HCT116 (cell line): ENCODE measurements around the gene STK35. TPM values are rescaled to one million over a fixed set of nuclear protein-coding genes. Genes with fewer than 3 reads are reported as not detected.

Source experiments
- ATAC-seq: fragments of 200-7000 bp; cut with Tn5 transposase; 2 replicates; pipeline ENCODE4 v1.9.1; 2020; ENCODE audit warnings: mild to moderate bottlenecking, moderate library complexity
- BruUV-seq: library from RNA; stranded (reverse); fragments of 400-500 nt; replicated peaks from 2 replicates; lab custom pipeline; 2021; lab: Mats Ljungman, UMichigan
- CTCF ChIA-PET: fragments of 300-600 bp; sonication (Branson Sonifier 250); formaldehyde crosslinking; loops from one replicate; lab custom pipeline; 2021; ENCODE audit warnings: antibody characterized with exemption; lab: Charles Lee
- POLR2A ChIA-PET: fragments of 300-600, 350-600 bp; sonication (Branson Sonifier 250); formaldehyde crosslinking; loops from one replicate; lab custom pipeline; 2021; ENCODE audit warnings: antibody characterized with exemption; lab: Charles Lee
- RAD21 ChIA-PET, 2 experiments: fragments of 300-600 bp; sonication (Branson Sonifier 250); formaldehyde crosslinking; loops; one replicate each; lab custom pipeline; 2023; ENCODE audit warnings: low total read pairs in 2 of 2; ENCODE audit not compliant: uncharacterized antibody in 2 of 2, unreplicated experiment in 2 of 2, low non-redundant PET in 1 of 2; lab: Charles Lee
- DNase-seq: peaks from one replicate; pipeline ENCODE4 v3.0.0-alpha.2; 2010; ENCODE audit warnings: low read depth, low spot score
- H2AFZ ChIP-seq: fragments of 200-600 bp; shearing (Covaris generic), sonication (generic); 2 replicates; pipeline ENCODE4 v1.6.1; 2017; ENCODE audit warnings: low read depth, mixed run types, mixed read lengths, antibody characterized with exemption, low read length; ENCODE audit not compliant: poor library complexity, severe bottlenecking
- H3K27ac ChIP-seq: 2 replicates; pipeline ENCODE4 v1.5.1; 2012; ENCODE audit warnings: low read depth, low read length
- H3K27me3 ChIP-seq: fragments of 200-600 bp; sonication (generic); 2 replicates; pipeline ENCODE4 v1.6.1; 2016; ENCODE audit warnings: mixed run types, low read length, mixed read lengths; ENCODE audit not compliant: insufficient read depth
- H3K36me3 ChIP-seq, 2 experiments: fragments of 200-500 bp in 1 of 2; fragments of 200-600 bp in 1 of 2; sonication (Bioruptor generic) in 1 of 2; sonication (generic) in 1 of 2; 2 replicates each; pipeline versions ENCODE4 v1.5.1 to v1.6.1; 2014 to 2016; ENCODE audit warnings: low read length in 2 of 2, inconsistent platforms in 1 of 2, mixed read lengths in 1 of 2, mixed run types in 1 of 2; ENCODE audit not compliant: insufficient read depth in 2 of 2, control insufficient read depth in 1 of 2
- H3K4me1 ChIP-seq, 2 experiments: fragments of 200-600 bp in 1 of 2; sonication (generic) in 1 of 2; 2 replicates each; pipeline versions ENCODE4 v1.5.1 to v1.6.1; 2012 to 2017; ENCODE audit warnings: low read length in 2 of 2, inconsistent platforms in 1 of 2, mild to moderate bottlenecking in 1 of 2, mixed read lengths in 1 of 2, mixed run types in 1 of 2, moderate library complexity in 1 of 2; ENCODE audit not compliant: insufficient read depth in 2 of 2, control insufficient read depth in 1 of 2
- H3K4me2 ChIP-seq: fragments of 200-600 bp; sonication (generic); 2 replicates; pipeline ENCODE4 v1.6.1; 2017; ENCODE audit warnings: mixed run types, low read length, mixed read lengths
- H3K4me3 ChIP-seq, 2 experiments: fragments of 200-600 bp in 1 of 2; sonication (generic) in 1 of 2; replicated peaks in 1 of 2; 2 replicates each; pipeline ENCODE4 v1.5.1; 2011 to 2016; ENCODE audit warnings: low read length in 2 of 2, control low read depth in 1 of 2, low read depth in 1 of 2, mild to moderate bottlenecking in 1 of 2, mixed read lengths in 1 of 2, mixed run types in 1 of 2
- H3K79me2 ChIP-seq: fragments of 200-600 bp; sonication (generic); 2 replicates; pipeline ENCODE4 v1.6.1; 2017; ENCODE audit warnings: mild to moderate bottlenecking, mixed run types, low read length, moderate library complexity, mixed read lengths; ENCODE audit not compliant: insufficient read depth
- H3K9ac ChIP-seq: fragments of 200-600 bp; sonication (generic); 2 replicates; pipeline ENCODE4 v1.6.1; 2016; ENCODE audit warnings: low read length, mixed read lengths
- H3K9me2 ChIP-seq: fragments of 200-600 bp; sonication (generic), shearing (Covaris generic); 2 replicates; pipeline ENCODE4 v1.6.1; 2017; ENCODE audit warnings: mixed run types, mild to moderate bottlenecking, moderate library complexity; ENCODE audit not compliant: insufficient read depth
- H3K9me3 ChIP-seq, 2 experiments: fragments of 200-500 bp in 1 of 2; fragments of 200-600 bp in 1 of 2; sonication (Bioruptor generic) in 1 of 2; sonication (generic) in 1 of 2; 2 replicates each; pipeline ENCODE4 v1.6.1; 2014 to 2017; ENCODE audit warnings: low read length in 2 of 2, mixed read lengths in 2 of 2, inconsistent platforms in 1 of 2, low read depth in 1 of 2, mild to moderate bottlenecking in 1 of 2, mixed run types in 1 of 2, moderate library complexity in 1 of 2; ENCODE audit not compliant: control insufficient read depth in 1 of 2, insufficient read depth in 1 of 2
- H4K20me1 ChIP-seq: fragments of 200-600 bp; sonication (generic), shearing (Covaris generic); 2 replicates; pipeline ENCODE4 v1.6.1; 2017; ENCODE audit warnings: mixed run types, mild to moderate bottlenecking, moderate library complexity; ENCODE audit not compliant: insufficient read depth
- CBX3 ChIP-seq: IDR thresholded peaks from 2 replicates; pipeline ENCODE4 v1.6.1; 2012; ENCODE audit warnings: low read depth
- CEBPB ChIP-seq: IDR thresholded peaks from 2 replicates; pipeline ENCODE4 v1.6.1; 2012; ENCODE audit warnings: low read depth
- EGR1 ChIP-seq: IDR thresholded peaks from 2 replicates; pipeline ENCODE4 v1.6.1; 2012; ENCODE audit warnings: low read depth
- ELF1 ChIP-seq: IDR thresholded peaks from 2 replicates; pipeline ENCODE4 v1.6.1; 2012; ENCODE audit warnings: low read depth, borderline replicate concordance
- EZH2 ChIP-seq: fragments of 200-600 bp; sonication (generic); IDR thresholded peaks from 2 replicates; pipeline ENCODE4 v1.6.1; 2017; ENCODE audit warnings: antibody characterized with exemption, mixed run types
- FOSL1 ChIP-seq: IDR thresholded peaks from 2 replicates; pipeline ENCODE4 v1.6.1; 2012; ENCODE audit warnings: low read depth
- JUND ChIP-seq: IDR thresholded peaks from 2 replicates; pipeline ENCODE4 v1.6.1; 2012
- POLR2A ChIP-seq: IDR thresholded peaks from 2 replicates; pipeline ENCODE4 v1.7.0; 2011; ENCODE audit warnings: borderline replicate concordance; ENCODE audit not compliant: insufficient read depth, insufficient read length; ENCODE audit errors: extremely low read depth
- POLR2AphosphoS5 ChIP-seq: IDR thresholded peaks from 2 replicates; pipeline ENCODE4 v1.6.1; 2011; ENCODE audit warnings: mild to moderate bottlenecking, low read depth, low read length, moderate library complexity
- SRF ChIP-seq: IDR thresholded peaks from 2 replicates; pipeline ENCODE4 v1.6.1; 2012; ENCODE audit warnings: low read depth
- YY1 ChIP-seq: IDR thresholded peaks from 2 replicates; pipeline ENCODE4 v1.6.1; 2011; ENCODE audit warnings: low read length, low read depth, moderate library complexity, mild to moderate bottlenecking; ENCODE audit not compliant: insufficient replicate concordance; ENCODE audit errors: extremely low read depth
- ZFX ChIP-seq: fragments of 450-650 bp; IDR thresholded peaks from 2 replicates; pipeline ENCODE4 v1.6.1; 2017
- intact Hi-C: fragments of 100-400 bp; cut with micrococcal nuclease; formaldehyde crosslinking; loops from 2 replicates; pipeline ENCODE4 v1.10.0; 2022
- total RNA-seq: library from RNA; stranded (reverse); gene quantifications from one replicate; pipeline ENCODE4 v1.2.1, GENCODE V29; 2021; ENCODE audit not compliant: unreplicated experiment
- TF ChIP-seq, protein P1 (sequence below): IDR thresholded peaks from 2 replicates; pipeline ENCODE4 v1.6.1; 2012; ENCODE audit warnings: low read depth
- TF ChIP-seq, protein P2 (sequence below): IDR thresholded peaks from 2 replicates; pipeline ENCODE4 v1.6.1; 2011; ENCODE audit warnings: mild to moderate bottlenecking, low read length, moderate library complexity; ENCODE audit not compliant: insufficient replicate concordance; ENCODE audit errors: extremely low read depth

The STK35 gene
- total RNA-seq, 1 experiment from 2014 or later = 32.8 TPM

DNA sequence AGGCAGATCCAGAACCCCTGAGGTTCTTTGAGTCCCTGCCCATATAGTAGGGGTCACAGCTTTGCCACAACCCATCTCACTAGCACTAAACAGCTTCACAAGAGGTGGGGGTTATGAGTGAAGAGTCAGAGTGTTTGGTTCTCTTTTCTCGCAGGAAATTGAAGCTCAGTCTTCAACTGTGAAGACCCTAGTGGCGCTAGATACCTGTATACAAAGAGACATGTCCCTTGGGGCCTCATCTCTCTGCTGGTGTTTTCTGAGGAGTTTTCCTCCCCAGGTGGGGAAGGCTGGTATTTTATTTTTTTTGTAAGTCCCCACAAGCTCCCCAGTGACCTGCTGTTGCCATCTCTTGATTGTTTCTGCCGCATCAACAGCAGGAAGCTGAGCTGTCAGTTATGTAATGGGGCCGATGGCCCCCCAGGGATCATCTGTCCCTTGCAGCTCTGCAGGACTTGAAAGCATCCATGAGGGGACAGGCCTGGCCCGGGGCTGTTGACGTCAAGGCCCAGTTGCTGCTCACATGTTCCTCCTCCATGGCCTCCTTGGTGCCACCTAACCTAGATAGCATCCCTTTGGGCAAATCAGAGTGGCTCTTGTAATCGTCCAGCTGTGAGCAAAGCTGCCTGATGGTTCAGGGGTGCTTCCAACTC is 23.1 kb downstream of the STK35 start:
- Histone ChIP-seq H3K27me3 (no peaks in the 10 kb centered on the region), H3K4me1 (peaks cover 0 to 6% of the 10 kb centered on the region in 2 experiments; a peak in 1 of 4 replicates), H3K36me3 (peaks cover 1 to 17% of the 10 kb centered on the region in 2 experiments; a peak in 2 of 4 replicates), H4K20me1 (no peaks in the 10 kb centered on the region), H3K27ac (no peak overlapping the region), H3K9me3 (no peaks in the 10 kb centered on the region), H2AFZ (no peak overlapping the region), H3K79me2 (peaks cover 98% of the 10 kb centered on the region), H3K4me2 (no peak overlapping the region), H3K9ac (no peak overlapping the region), H3K9me2 (no peaks in the 10 kb centered on the region), H3K4me3 (no peak overlapping the region)
- POLR2A ChIA-PET = no interaction called here
- DNase-seq = no peak
- no peak for TF ChIP-seq EZH2
- TF ChIP-seq ZFX = no peak
- no peak for TF ChIP-seq ELF1
- TF ChIP-seq JUND = no peak
- no peak for TF ChIP-seq EGR1
- TF ChIP-seq FOSL1 = no peak
- TF ChIP-seq CBX3 = no peak
- no peak for TF ChIP-seq POLR2A
- no peak for TF ChIP-seq YY1
- RAD21 ChIA-PET = no interaction called here
- no peak for ATAC-seq
- CTCF ChIA-PET = interaction anchor here (1.3 to 1.4 kb wide), 2 partner anchors 8 to 32 kb away, joined by 3 to 4 read pairs; no protein-coding TSS in a partner anchor
- BruUV-seq = no TSS peak
- intact Hi-C loops = no loop called here

DNA sequence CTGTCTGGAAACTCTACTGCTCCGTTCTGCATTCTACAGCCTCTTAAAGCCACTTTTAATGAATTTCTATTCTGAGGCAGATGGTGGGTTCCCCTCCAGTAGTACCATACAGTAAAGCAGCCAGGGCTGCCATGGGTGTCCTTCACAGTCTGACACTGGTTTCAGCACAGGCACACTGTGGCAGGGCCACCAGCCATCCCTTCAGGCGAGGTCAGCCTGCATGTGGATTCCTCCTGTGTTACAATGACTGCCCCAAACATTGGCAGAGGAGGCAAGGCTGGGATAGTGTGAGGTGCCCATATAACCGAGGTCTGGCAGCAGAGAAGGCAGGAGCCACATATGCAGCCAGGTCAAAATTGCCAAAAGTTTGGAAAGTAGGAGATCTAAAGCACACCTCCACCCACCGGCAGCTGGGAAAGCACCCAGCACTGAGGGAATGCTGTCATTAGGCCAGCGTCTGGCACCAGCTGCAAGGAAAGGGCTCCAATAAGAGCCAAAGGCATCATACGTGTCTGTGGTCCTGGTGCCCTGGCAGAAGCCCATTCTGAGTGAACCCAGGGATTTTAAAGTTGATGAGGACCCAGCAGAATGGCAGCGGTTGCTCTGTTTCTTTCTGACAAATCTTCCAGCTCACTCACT is 24.0 kb downstream of the STK35 start:
- intact Hi-C loops = no loop called here
- Histone ChIP-seq H4K20me1 (no peaks in the 10 kb centered on the region), H3K4me3 (no peak overlapping the region), H3K4me2 (no peak overlapping the region), H3K4me1 (peaks cover 0 to 13% of the 10 kb centered on the region in 2 experiments; a peak in 3 of 4 replicates), H3K27ac (no peak overlapping the region), H3K9me3 (no peaks in the 10 kb centered on the region), H2AFZ (no peak overlapping the region), H3K27me3 (no peaks in the 10 kb centered on the region), H3K79me2 (peaks cover 97% of the 10 kb centered on the region), H3K36me3 (peaks cover 0 to 10% of the 10 kb centered on the region in 2 experiments; a peak in 1 of 4 replicates), H3K9me2 (no peaks in the 10 kb centered on the region), H3K9ac (no peak overlapping the region)
- ATAC-seq (no peak), DNase-seq (no peak)
- RAD21 ChIA-PET = no interaction called here
- POLR2A ChIA-PET = no interaction called here
- no TSS peak for BruUV-seq
- CTCF ChIA-PET = no interaction called here
- TF ChIP-seq, protein P1, sequence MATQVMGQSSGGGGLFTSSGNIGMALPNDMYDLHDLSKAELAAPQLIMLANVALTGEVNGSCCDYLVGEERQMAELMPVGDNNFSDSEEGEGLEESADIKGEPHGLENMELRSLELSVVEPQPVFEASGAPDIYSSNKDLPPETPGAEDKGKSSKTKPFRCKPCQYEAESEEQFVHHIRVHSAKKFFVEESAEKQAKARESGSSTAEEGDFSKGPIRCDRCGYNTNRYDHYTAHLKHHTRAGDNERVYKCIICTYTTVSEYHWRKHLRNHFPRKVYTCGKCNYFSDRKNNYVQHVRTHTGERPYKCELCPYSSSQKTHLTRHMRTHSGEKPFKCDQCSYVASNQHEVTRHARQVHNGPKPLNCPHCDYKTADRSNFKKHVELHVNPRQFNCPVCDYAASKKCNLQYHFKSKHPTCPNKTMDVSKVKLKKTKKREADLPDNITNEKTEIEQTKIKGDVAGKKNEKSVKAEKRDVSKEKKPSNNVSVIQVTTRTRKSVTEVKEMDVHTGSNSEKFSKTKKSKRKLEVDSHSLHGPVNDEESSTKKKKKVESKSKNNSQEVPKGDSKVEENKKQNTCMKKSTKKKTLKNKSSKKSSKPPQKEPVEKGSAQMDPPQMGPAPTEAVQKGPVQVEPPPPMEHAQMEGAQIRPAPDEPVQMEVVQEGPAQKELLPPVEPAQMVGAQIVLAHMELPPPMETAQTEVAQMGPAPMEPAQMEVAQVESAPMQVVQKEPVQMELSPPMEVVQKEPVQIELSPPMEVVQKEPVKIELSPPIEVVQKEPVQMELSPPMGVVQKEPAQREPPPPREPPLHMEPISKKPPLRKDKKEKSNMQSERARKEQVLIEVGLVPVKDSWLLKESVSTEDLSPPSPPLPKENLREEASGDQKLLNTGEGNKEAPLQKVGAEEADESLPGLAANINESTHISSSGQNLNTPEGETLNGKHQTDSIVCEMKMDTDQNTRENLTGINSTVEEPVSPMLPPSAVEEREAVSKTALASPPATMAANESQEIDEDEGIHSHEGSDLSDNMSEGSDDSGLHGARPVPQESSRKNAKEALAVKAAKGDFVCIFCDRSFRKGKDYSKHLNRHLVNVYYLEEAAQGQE = no peak
- TF ChIP-seq POLR2AphosphoS5 = no peak
- no peak for TF ChIP-seq CEBPB
- no peak for TF ChIP-seq EGR1
- TF ChIP-seq FOSL1 = no peak
- TF ChIP-seq SRF = no peak
- TF ChIP-seq ZFX = no peak
- TF ChIP-seq YY1 = no peak
- TF ChIP-seq, protein P2, sequence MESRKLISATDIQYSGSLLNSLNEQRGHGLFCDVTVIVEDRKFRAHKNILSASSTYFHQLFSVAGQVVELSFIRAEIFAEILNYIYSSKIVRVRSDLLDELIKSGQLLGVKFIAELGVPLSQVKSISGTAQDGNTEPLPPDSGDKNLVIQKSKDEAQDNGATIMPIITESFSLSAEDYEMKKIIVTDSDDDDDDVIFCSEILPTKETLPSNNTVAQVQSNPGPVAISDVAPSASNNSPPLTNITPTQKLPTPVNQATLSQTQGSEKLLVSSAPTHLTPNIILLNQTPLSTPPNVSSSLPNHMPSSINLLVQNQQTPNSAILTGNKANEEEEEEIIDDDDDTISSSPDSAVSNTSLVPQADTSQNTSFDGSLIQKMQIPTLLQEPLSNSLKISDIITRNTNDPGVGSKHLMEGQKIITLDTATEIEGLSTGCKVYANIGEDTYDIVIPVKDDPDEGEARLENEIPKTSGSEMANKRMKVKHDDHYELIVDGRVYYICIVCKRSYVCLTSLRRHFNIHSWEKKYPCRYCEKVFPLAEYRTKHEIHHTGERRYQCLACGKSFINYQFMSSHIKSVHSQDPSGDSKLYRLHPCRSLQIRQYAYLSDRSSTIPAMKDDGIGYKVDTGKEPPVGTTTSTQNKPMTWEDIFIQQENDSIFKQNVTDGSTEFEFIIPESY = no peak
